SKM-1 (cell line): ENCODE data around the gene SLC2A11.
A peak's percentile ranks its signal among the peaks of the same experiment; 100 is the strongest.

ENCODE experiments used
- DNase-seq: peaks from one replicate; lab custom pipeline; 2025; ENCODE audit not compliant: unreplicated experiment; lab: John Stamatoyannopoulos, UW

SLC2A11 gene

GRCh38 chr22:23857606-23858483 lies at the start of gene SLC2A11:
SLC2A11 (plus strand) TSS chr22:23857875; CDS start chr22:23858000, 125 bp downstream.
- DNase-seq = peak; percentile 88

GRCh38 chr22:23812378-23812777 lies 45.3 kb upstream of the SLC2A11 start:
- DNase-seq = no peak

- DNase-seq = no peak
Measured at GRCh38 chr22:23815541-23816155, 42.0 kb upstream of the SLC2A11 start.

- no peak for DNase-seq
Measured at GRCh38 chr22:23816156-23816976, 41.3 kb upstream of the SLC2A11 start.

GRCh38 chr22:23817146-23817545 lies 40.5 kb upstream of the SLC2A11 start:
- DNase-seq = no peak

- no peak for DNase-seq
Measured at GRCh38 chr22:23818541-23818940, 39.1 kb upstream of the SLC2A11 start.

- DNase-seq = no peak
Measured at GRCh38 chr22:23820748-23821211, 36.9 kb upstream of the SLC2A11 start.

- DNase-seq = no peak
Measured at GRCh38 chr22:23822101-23822671, 35.5 kb upstream of the SLC2A11 start.

- DNase-seq = no peak
Measured at GRCh38 chr22:23823331-23823791, 34.3 kb upstream of the SLC2A11 start.

- DNase-seq = no peak
Measured at GRCh38 chr22:23824476-23825245, 33.0 kb upstream of the SLC2A11 start.

- no peak for DNase-seq
Measured at GRCh38 chr22:23825246-23825905, 32.3 kb upstream of the SLC2A11 start.

- DNase-seq = no peak
Measured at GRCh38 chr22:23826510-23827350, 30.9 kb upstream of the SLC2A11 start.

- no peak for DNase-seq
Measured at GRCh38 chr22:23827351-23827995, 30.2 kb upstream of the SLC2A11 start.

- DNase-seq = no peak
Measured at GRCh38 chr22:23828800-23829680, 28.6 kb upstream of the SLC2A11 start.

- DNase-seq = no peak
Measured at GRCh38 chr22:23829845-23830372, 27.8 kb upstream of the SLC2A11 start.

- no peak for DNase-seq
Measured at GRCh38 chr22:23831261-23831660, 26.4 kb upstream of the SLC2A11 start.

- DNase-seq = no peak
Measured at GRCh38 chr22:23831781-23832180, 25.9 kb upstream of the SLC2A11 start.
